Thyroid gland (tissue), 4 donors: ENCODE measurements around the gene ARID2.

ENCODE experiments used
- CTCF ChIP-seq, 6 experiments: fragments of 200-600 bp in 3 of 6; fragments of 450-650 bp in 3 of 6; sonication (generic) in 3 of 6; IDR thresholded peaks; one replicate each; pipeline ENCODE4 v1.5.1; 2016 to 2019; ENCODE audit warnings: antibody characterized with exemption in 6 of 6, mild to moderate bottlenecking in 2 of 6, inconsistent platforms in 1 of 6, moderate library complexity in 1 of 6
- POLR2A ChIP-seq, 2 donors: fragments of 450-650 bp; IDR thresholded peaks; one replicate each; pipeline ENCODE4 v1.6.1; 2017; ENCODE audit warnings: antibody characterized with exemption in 2 of 2, mild to moderate bottlenecking in 2 of 2, moderate library complexity in 1 of 2

GRCh38 chr12:45913631-45914030, 184.1 kb downstream of the ARID2 start:
- TF ChIP-seq CTCF (IDR thresholded peaks at IDR 0.05) = no peak
- no peak for TF ChIP-seq POLR2A (IDR thresholded peaks at IDR 0.05)
